Choroid plexus epithelial cell (primary cell): ENCODE data around the gene SH3GL3.

Experiments used
- DNase-seq: peaks from one replicate; pipeline ENCODE4 v3.0.0-alpha.2; 2010; ENCODE audit warnings: low read depth
- H3K4me3 ChIP-seq: 2 replicates; pipeline ENCODE4 v1.5.1; 2011; ENCODE audit warnings: low read depth, mild to moderate bottlenecking, control low read depth, low read length, moderate library complexity
- TF ChIP-seq, protein P1 (sequence below): conservative IDR thresholded peaks from 2 replicates; pipeline ENCODE4 v1.5.1; 2011; ENCODE audit warnings: low read depth, mild to moderate bottlenecking, control low read depth, inconsistent platforms, low read length, moderate library complexity

The SH3GL3 gene

DNA sequence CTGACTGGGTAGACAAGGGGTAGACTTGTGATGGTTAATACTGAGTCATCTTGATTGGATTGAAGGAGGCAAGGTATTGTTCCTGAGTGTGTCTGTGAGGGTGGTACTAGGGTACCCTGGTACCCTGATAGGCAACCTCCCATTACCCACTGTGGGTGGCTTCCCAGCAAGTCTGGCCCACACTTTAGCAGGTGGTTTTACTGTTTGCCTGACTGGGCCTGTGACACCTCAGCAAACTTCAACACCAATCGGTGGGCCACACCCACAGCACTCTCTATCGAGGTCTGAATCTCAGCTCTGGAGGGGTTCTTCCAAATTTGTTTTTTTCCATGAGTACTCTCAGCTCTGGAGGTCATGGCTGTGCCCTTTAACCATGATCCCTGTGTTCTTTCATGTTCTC lies 24.6 kb upstream of the SH3GL3 start:
- H3K4me3 ChIP-seq: no peak overlapping the region
- TF ChIP-seq, protein P1, sequence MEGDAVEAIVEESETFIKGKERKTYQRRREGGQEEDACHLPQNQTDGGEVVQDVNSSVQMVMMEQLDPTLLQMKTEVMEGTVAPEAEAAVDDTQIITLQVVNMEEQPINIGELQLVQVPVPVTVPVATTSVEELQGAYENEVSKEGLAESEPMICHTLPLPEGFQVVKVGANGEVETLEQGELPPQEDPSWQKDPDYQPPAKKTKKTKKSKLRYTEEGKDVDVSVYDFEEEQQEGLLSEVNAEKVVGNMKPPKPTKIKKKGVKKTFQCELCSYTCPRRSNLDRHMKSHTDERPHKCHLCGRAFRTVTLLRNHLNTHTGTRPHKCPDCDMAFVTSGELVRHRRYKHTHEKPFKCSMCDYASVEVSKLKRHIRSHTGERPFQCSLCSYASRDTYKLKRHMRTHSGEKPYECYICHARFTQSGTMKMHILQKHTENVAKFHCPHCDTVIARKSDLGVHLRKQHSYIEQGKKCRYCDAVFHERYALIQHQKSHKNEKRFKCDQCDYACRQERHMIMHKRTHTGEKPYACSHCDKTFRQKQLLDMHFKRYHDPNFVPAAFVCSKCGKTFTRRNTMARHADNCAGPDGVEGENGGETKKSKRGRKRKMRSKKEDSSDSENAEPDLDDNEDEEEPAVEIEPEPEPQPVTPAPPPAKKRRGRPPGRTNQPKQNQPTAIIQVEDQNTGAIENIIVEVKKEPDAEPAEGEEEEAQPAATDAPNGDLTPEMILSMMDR: no peak

DNA sequence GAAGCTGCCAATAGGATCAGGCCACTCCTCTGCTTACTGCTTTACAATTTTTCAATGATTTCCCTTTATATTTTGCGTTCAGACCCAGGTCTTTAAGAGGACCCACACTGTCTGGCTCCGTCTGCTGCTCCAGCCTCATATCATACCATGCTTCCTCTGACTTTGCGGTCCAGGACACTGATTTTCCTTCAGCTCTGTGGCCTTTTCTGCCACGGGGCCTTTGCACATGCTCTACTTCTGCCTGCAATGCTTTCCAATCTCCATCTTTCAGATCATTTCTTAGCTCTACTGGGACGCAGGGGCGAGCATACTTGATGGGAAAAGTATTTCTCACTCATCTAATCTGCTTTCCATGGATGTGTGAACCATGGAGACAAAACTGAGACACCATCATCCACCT lies 23.0 kb upstream of the SH3GL3 start:
- no peak overlapping the region for H3K4me3 ChIP-seq
- TF ChIP-seq, protein P1: no peak

More for the DNA sequence above, 24.6 kb upstream of the SH3GL3 start:
- DNase-seq: no peak

DNA sequence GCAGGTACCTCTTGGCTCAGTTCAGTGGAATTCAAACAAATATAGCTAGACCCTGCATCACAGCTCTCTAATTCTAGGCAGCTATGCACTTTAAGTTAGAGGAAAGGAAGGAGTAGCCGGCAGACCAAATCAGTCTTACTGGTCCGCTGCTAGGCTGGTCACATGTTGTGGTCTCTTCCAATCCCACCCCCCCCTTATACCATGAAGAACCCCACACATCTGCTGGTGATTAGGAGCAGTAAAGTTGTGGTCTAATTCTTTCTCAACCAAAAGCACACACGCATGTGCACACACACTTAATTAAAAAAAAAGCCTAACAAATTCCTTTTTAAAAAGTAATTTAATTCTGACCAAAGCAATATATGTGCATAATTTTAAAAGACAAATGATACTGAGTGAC lies 16.7 kb upstream of the SH3GL3 start:
- no peak for DNase-seq
- TF ChIP-seq, protein P1: no peak
- H3K4me3 ChIP-seq: no peak overlapping the region

More for the DNA sequence above, 23.0 kb upstream of the SH3GL3 start:
- DNase-seq: no peak

DNA sequence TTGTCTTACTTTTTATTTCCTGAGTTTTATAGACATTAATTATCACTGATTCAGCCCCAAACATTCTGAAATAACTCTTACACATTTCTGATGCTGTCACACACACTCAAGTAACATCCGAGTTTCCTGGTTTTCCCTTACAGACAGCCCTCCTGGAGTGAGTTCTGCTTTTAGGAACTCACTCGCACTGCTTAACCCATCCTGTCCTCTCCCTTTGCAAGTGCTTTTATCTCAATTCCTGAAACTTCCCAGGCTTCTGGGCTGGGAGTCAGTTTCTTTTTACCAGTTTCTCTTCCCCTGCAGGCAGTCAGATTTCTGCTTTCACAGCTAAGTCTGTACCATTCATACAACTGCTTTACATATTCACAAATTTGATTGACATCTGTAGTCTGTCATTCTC lies 15.6 kb upstream of the SH3GL3 start:
- H3K4me3 ChIP-seq: no peak overlapping the region
- TF ChIP-seq, protein P1: no peak
- no peak for DNase-seq

DNA sequence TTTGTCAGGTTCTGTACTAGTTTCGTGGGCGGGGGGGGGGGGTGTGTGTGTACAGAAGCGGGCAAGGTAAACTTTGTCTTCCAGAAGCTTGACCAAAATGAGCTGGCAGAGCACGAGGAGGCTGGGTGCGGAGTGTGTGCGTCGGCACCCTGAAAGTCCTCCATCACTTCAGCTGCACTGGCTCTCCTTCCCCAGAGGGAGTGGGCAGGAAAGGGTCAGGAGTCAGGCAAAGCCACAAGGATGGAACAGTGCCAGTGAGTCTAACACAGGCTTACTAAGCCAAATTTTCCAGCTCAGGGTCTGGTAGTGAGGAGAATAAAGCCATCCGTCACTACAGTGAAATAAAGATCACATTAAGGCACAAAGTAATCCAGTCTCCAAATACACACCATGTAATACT lies 11.9 kb upstream of the SH3GL3 start:
- no peak for DNase-seq
- TF ChIP-seq, protein P1: no peak
- H3K4me3 ChIP-seq: no peak overlapping the region

DNA sequence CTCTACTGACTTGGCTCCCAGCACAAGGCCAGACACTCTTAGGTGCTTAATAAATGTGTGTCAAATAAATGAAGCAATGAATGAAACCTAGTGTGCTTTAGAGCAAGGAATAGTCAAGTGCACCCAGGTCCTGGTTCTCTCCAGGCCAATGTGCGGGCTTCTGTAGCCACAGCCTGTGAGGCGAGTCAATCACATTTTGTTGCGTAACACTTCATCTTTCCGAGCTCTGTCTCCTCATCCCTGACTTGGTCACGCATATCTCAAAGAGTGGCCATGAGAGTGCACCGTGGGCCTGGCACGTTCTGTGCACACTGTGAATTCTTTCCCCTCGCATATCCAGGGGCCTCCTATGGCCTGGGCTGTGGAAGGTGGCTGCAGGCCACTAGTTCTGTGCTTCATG lies 11.4 kb upstream of the SH3GL3 start:
- no peak overlapping the region for H3K4me3 ChIP-seq
- no peak for DNase-seq
- TF ChIP-seq, protein P1: no peak

DNA sequence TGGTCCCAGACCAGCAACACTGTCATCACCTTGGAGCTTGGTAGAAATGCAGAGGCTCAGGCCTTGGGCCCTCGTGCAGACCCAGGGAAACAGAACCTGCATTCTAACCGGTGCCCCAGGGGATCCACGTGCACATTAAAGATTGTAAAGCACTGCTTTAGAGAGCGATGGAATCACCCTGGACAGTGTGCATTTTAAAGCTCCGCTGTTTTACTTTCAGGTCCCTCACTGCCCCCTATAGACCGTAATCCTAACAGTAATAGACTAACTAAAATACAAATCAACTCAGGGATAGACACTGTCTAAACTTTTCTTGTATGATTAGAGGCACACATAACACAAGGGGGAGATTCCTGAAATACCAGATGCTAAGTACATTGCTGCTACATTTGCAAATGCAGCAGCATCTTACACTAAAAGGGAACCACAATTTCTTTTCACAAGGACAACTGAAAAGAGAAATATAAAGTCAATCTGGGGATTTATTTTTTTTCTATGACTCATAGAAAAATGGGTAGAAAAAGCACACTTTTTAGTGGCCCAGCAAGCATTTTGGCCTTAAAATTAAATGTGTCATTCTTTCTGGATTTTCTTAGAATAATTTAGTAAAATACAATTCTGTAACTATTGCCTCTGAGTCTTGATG lies 10.5 kb upstream of the SH3GL3 start:
- H3K4me3 ChIP-seq: no peak overlapping the region
- DNase-seq: peak; percentile 86
- TF ChIP-seq, protein P1: peak; percentile 77
